ENCODE data around the gene PHLDA2.
A peak's percentile ranks its signal among the peaks of the same experiment; 100 is the strongest.

Gene PHLDA2

DNA sequence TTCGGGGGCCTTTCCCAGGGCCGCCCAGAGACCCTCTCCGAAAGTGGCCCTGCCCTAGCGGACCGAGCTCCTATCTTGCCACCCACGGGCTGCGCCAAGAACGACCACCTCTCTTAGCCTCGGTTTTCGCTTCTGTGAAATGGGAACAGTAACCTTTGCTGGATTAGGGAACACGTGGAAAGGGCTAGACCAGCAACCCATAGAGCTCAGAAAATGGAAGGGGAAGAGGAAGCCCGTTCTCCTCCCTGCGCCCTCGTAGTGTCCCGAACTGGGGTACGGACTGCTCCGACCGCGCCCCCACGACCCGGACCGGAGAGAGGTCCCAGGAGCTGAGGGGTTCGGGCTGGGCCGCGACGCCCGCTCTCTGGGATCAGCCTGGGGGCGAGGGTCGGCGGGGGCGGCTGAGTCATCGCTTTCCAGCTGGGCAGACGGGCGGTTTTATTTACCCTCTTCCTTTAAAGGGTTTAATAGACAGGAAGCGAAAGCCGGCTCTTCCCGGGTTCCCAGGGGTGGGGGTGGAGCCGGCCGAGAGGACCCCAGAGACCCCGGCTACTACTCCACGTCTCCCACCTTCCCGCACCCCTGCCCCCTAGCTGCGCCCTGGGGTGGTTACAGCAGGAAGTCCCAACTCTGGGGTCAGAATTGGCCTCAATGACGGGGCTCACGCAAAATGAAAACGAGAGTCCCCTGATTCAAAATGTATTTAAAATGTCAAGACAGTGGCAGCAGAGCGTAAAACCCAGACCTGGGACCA is 907 bp upstream of the PHLDA2 start:
- DNase-seq: peak; percentile 51 to 64

DNA sequence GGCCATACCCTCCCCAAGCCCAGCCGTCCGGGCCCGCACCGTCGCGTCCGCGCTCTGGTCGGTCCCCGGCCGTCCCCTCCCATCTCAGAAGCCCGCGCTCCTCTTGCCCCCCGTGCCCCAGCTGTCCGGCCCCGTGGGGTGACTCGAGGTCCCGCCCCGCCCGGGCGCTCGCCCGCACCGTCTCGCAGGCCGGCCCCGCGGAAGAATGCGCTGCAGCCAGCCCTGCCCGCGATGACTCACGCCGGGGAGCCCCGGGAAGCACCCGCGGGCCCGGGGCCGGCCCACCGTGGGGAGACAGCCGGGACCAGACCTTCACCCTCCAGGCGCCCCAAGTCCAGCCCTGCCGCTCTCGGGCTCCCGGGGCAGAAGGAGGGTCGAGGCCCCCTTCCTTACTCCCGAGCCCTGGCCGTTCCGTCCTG is 320 bp upstream of the PHLDA2 start:
- DNase-seq: peak; percentile 59 to 75

DNA sequence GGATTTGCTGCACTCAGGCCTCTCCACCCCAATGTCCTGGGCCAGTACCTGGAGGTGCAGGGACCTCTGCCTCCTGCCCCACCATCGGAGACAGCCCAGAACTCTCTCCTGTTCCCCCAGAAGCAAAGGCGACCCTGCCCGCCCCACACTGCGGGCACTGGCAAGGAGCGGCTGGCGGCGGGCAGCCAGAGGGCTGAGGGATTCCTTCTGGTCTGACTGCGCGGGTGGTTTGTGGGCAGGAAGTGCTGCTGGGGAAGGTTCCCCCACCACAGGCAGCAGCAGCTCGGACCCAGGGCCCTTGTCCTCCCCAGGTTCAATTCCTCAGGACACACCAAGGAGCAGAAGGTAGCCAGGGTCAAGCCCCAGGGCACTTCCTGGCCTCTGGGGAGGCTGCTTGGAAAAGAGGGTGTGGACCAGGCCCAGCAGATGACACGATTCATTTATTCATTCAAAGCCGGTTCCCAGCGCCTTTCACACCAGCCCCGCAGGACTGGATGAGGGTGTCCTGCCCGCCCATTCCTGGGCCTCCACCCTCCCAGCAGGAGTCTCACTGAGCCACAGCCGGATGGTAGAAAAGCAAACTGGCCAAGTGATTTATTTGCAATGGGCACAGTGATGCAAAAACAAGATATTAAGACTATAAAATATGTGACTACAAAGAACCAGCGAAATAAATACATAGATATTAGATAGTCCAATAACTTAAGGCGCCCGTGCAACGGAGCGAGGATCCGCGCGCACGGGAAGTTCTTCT is 1.2 kb downstream of the PHLDA2 start:
- DNase-seq: peak in 1 of 2 donors; percentile 11

DNA sequence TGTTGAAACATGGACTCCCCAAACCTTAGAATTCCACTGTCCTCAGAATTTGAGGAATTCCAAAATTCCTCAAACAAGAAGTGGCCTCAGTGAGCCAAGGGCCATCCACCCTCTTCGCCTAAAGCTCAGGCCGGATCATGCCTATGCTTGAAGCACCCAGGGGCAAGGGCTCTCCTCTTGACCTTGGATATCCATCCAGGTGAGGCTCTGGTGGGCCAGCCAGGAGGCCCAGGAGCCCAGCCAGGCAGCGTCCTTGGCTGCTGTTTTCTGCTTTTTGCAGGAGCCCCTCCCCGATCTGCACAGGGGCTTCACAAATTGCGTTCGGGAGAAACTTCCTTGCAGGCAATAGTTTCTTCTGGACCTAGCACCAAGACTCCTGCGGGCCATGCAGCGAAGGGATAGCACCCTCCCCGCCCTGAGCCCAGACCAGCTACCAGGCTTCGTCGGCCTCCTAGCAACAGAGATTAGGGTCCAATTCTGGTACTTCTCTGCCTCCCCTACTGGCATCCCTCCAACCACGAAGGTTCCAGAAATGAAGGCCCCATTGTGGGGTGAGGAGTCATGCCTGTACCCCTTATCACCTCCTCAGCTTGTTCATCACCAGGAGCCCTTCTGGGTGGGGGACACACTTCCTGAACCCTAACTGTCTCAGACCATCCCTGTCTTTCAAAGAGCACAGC is 2.0 kb downstream of the PHLDA2 start:
- no peak for DNase-seq

DNA sequence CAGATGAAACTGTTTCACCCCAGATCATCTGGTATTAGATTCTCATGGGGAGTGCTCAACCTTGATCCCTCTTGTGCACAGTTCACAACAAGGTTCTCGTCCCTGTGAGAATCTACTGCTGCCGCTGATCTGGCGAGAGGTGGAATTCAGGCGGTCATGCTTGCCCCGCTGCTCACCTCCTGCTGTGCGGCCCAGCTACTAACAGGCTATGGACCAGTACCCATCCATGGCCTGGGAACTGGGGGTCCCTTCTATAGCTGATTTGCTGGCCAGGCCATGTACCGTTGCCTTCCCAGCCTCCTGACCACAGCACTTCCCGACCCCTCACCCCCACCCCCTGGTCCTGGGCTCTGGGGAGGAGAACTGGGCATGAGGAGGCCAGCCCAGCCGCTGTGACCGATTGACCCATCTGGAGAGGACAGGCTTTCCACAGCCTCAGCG is 2.6 kb downstream of the PHLDA2 start:
- no peak for DNase-seq

DNA sequence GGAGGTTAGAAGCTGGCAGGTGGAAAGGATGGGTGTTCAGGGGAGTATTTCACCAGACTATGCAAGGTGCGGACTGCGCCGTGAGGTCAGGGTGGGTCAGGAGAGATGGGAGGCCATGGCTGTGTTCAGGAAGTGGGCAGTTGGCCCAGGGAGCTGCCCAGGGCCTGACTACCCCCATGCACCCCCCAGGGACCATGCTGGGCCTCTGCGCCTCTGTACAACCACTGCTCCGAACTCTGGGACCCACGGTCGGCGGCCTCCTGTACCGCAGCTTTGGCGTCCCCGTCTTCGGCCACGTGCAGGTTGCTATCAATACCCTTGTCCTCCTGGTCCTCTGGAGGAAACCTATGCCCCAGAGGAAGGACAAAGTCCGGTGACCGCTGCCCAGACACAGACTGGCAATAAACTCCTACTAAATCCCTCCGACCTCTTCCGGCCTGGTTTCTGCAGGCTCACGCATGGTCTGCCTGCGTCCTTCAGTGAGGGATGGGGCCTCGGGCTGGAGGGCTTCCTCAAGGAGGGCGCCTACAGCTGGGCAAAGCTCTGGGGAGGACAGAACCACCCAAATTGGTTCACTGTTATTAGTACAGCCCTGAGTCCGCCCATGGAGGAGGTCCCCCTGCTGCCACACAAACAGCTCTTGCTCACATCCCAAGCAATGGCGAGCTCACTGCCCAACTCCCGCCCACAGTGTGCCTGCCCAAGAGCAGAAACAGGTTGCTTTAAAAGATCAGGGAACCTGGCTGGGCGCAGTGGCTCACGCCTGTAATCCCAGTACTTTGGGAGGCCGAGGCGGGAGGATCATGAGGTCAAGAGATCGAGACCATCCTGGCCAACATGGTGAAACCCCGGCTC is 4.2 kb downstream of the PHLDA2 start:
- DNase-seq: no peak

DNA sequence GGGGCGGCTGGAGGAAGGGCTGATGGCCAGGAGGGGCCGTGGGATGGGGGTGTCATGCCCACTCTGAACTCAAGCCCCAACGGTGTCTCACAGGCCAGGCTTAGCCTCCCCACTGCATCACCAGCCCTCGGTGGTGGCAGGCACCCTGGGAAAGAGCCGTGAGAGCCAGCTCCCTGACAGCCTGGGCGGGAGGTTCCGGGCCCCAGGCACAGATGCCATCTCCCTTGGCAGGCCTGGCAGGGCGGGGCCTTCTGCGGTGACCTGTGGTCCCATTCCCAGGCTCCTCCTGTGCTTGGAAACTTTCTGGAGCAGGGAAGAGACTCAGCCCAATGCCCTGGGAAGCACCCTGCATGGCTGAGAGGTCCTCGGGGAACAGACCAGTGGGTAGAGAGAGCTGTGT is 4.8 kb downstream of the PHLDA2 start:
- DNase-seq: no peak

DNA sequence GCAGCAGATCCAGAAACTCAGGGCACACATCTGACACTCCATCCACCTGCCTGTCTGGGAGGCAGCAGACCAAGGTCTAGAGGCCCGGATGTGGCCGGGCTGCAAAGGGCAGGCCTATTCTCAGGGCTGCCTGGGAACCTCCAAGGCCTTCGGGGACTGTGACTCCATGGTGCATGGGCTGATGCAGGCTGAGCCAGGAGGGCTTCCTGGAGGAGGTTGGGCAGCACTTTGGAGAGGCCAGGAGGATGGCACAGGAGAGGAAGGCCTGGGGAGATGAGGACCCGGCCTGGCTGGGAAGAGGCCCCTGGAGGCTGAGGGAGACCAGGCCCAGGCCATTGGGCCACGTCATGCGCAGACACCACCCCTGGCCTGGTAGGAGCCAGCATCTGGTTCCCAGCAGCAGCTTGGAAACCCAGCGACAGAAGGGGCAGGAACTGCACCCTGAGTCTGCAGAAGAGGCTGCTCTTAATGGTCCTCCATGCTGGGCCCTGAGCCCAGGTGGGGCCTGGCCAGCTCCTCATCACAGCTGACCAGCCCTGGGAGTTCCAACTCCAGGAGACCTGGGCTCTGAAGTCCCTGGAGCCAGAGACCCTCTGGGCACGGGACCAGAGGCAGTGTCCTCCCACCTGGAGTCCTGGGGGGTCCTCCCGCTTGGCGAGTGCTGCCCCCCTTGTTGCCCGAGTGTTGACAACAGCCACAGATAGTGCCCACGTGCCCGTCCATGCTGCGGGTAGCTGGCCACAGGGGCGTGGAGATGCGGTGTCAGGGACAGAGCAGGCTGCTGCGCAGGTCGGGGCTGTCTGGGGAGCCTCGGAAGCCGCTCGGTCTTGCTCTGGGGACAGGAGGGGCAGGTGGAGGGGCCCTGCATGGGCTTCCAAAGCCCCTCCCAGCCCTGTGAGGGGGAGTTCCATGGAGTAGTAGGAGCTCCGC is 5.5 kb downstream of the PHLDA2 start:
- no peak for DNase-seq

DNA sequence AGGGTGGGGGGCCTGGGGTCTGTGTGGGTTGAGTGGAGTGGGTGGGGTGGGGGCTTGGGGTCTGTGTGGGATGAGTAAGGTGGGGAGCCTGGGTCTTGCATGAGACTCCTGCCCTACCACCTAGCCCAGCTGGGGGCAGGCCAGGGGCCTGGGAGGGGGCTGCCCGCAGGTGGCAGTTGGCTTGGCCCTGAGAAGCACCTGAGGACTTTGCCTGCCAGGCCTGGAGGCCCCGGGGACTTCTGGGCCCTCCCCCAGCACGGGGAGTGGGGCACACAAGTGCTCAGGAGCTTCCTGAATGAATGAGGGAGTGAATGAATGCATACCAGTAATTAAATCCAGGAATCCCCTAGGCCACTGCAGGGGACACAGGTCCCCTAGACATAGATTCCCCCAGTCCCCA is 6.6 kb downstream of the PHLDA2 start:
- DNase-seq: no peak

DNA sequence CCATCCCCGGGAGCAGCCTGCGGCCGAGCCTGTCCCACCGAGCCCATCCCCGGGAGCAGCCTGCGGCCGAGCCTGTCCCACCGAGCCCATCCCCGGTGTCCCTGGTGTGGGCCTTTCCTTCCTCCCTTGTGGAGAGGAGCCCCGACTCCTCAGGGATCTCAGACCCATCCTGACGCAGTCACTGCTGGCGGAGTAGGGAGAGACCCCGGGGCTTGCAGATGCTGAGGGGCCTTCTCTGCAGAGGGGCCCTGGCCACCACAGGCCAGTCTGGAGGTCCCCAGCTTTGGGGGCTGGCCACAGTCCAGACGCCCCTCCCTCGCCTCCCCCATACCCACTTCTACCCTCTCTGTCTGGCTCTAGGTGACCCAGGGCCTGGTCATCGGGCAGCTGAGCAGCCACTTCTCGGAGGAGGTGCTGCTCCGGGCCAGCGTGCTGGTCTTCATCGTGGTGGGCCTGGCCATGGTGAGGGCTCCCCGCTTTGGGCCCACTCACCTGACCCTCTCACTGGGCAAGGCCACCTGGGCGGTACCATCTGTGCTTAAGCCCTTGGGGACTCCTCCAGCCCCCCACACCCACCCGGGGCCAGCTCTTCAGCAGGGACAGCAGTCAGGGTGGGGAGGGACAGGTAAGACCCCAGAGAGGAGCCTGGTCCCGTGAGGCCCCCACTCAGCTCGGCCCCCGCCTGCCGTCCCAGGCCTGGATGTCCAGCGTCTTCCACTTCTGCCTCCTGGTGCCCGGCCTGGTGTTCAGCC is 7.3 kb downstream of the PHLDA2 start:
- DNase-seq: no peak

DNA sequence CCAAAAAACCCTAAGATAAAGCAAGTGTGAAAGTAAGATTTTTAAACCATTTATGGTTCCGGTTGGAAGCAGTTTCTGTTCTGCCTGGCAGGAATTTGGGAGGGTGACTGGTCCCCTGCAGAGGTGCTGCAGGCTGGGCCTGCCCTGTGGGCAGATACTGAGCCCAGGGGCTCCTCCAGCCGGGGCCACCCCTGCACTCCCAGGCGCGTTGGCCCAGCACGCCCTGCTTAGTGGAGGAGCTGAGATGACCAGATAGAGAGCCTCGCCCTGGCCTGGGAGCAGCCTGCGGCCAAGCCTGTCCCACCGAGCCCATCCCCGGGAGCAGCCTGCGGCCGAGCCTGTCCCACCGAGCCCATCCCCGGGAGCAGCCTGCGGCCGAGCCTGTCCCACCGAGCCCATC is 8.0 kb downstream of the PHLDA2 start:
- DNase-seq: no peak

DNA sequence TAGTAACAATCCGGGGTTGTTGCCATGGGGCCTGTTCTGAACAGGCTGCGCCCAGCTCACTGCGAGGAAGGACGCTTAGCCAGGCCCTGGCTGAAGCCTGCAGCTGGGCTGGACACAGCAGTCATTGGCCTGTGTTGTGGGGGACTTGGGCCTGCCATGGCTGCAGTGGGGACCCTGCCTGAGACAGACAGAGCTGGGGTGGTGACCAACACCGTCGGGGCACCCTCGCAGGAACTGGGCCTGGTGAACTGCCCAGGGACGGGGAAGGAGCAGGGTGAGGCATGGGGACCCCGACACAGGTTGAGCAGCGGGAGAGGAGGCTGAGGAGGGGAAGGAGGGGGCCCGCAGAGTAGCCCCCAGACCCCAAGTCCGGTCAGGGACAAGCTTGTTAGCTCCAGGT is 8.9 kb downstream of the PHLDA2 start:
- no peak for DNase-seq

DNA sequence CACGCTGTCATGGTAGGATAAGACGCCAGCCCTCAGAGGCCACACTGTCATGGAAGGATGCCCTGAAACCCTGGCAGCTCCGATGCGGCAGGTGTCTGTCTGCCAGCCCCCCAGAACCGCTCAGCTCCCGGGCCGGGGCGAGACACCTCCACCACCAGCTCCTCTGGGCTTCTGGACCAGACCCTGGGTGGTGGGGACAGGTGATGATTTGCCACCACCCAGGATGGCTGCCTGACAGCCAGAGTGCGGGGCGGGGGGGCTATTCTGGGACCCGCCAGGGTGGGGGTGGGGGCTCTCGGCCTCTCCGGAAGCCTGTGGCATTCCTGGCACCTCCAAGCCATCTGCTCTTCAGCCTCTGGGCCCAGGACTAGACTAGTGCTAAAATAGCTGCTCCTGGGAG is 9.4 kb downstream of the PHLDA2 start:
- DNase-seq: no peak

DNA sequence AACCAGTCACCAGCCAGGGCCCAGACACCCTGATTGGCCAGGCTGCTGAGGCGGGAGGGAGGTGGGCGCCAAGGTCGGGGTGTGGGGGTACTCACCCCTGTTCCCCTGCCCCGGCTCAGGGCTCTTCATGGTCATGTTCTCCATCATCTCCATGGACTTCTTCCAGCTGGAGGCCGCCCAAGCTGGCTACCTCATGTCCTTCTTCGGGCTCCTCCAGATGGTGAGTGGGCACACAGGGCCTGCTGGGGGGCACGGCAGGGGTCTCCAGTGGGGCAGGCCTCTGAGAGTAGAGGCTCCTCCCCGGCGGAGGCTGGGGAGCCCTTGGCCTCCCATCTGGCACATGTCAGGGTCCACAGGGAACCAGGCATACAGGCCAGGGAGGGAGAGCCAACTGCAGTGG is 10.0 kb downstream of the PHLDA2 start:
- no peak for DNase-seq

DNA sequence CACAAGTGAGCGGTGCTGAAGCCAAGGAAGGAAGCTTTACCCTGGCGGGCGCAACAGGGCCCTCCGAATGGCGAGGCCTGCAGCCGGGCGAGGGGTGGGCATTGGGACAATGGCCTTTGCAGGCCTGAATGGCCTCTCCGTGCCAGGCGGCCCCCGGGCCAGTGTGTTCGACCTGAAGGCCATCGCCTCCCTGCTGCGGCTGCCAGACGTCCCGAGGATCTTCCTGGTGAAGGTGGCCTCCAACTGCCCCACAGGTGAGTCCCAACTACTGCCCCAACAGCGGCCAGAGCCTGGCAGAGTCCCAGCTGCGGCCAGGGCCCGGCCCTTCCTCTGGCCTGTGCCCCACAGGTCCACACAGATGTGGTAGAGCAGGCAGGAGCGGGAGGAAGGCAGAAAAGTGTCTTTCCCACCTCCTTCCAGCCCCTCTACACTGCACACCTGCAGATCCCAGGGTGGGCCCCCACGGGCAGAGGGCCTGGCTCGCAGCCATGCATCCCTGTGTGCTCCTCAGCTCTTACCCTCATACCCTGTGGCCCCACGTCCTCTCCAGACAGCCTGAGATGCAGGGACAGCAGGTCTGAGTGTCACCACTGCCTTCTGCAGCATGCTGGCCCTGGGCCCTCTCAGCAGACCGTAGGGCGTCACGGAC is 11.3 kb downstream of the PHLDA2 start:
- no peak for DNase-seq

DNA sequence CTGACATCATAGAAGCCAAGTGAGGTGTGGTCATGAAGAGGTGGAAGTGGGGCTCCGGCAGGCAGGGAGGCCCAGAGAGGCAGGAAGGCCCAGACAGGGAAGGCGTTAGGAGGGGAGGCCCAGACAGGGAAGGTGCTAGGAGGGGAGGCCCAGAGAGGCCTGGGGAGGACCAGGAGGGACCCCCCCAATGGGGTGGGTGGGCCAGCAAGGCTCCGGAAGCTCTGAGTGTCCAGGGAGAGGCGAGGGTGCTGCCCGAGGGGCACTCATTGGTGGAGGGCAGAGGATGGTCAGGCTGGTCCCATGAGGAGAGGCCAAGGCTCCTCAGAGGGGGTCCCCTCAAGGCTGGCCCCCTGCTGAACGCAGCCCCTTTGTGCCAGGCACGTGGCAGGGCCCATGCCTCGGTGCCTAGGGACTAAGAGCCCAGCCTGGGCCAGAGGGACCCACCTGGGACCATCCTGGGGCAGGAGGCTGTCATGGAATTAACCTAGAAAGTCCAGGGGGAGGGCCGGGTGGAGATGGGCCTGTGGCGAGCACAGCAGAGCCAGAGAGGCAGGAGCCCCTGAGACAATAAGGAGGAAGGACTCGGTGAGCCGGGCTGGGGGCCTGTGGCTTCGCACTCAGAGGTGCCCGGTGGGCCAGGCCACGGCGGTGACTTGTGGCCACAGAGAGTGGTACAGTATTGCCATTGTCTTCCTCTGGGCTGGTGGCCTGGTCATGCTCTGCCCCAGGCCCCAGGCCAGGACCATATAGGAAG is 12.2 kb downstream of the PHLDA2 start:
- no peak for DNase-seq

DNA sequence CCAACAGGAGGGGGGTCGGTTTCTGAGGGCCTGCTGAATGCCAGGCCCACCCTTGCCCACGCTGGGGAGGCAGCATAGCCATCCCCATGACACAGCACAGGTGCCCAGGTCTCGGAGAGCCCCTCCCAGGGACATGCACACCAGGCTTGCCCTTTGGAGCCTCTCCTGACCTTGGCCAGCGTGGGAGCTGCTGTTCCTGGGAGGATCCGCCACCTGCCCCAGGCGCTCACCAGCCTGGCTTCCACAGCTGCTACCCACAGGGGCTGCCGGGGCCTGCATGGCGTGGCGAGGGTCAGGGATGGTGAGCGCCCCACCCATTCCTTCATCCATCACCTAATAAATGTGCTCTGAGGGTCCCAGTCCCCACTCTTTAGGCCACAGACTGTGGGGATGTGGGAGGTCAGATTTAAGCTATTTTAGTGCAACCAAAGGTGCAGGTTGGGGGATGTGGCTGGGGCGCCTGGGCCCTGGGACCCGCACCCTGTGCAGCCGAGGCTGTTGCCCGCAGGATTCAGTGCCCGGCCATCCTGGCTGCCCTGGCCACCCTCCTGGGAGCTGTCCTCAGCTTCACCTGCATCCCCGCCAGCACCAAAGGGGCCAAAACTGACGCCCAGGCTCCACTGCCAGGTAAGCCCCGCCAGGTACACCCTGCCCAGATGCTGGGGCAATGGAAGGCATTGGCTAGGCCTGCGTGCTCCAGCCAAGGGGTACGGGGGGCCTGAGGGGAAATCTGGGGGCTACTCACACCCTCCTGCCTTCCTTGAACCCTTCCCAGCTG is 12.9 kb downstream of the PHLDA2 start:
- no peak for DNase-seq

DNA sequence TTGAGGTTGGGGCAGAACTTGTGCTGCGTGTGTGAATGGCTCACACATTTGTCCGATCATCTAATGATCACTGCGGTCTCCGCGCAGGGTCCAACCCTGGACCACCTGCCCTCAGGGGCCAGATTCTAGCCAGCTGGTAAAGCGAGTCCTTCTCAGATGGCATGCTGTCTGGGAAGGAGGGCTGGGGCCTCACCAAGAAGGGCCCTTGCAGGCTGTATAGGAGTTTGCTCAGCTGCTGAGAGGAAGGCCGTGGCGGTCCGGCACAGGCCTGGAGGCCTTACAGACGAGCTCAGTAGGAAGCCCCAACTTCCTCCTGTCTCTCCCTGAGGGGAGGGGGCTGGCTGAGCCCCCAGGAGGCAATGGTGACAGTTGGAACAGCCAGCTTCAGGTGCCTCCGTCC is 13.7 kb downstream of the PHLDA2 start:
- no peak for DNase-seq
